ENCODE data around the gene TNIP2.

The TNIP2 gene

GRCh38 chr4:2755821-2756690 lies at the start of gene TNIP2:
Gene TNIP2 (minus strand): TSS chr4:2756336. CDS start chr4:2756289, 47 bp downstream.
- DNase-seq, result peak; percentile 12

GRCh38 chr4:2804973-2805501 lies 48.9 kb upstream of the TNIP2 start:
- DNase-seq, result no peak

- DNase-seq, result no peak
Measured at GRCh38 chr4:2804449-2804972, 48.4 kb upstream of the TNIP2 start.

- no peak for DNase-seq
Measured at GRCh38 chr4:2803624-2804448, 47.7 kb upstream of the TNIP2 start.

GRCh38 chr4:2802618-2803531 lies 46.7 kb upstream of the TNIP2 start:
- DNase-seq, result no peak

- DNase-seq, result no peak
Measured at GRCh38 chr4:2800691-2801596, 44.8 kb upstream of the TNIP2 start.

- DNase-seq, result no peak
Measured at GRCh38 chr4:2799971-2800690, 44.0 kb upstream of the TNIP2 start.

GRCh38 chr4:2799224-2799911 lies 43.2 kb upstream of the TNIP2 start:
- no peak for DNase-seq

GRCh38 chr4:2798399-2799223 lies 42.5 kb upstream of the TNIP2 start:
- no peak for DNase-seq

- DNase-seq, result no peak
Measured at GRCh38 chr4:2797545-2798305, 41.6 kb upstream of the TNIP2 start.

GRCh38 chr4:2796849-2797544 lies 40.9 kb upstream of the TNIP2 start:
- DNase-seq, result no peak

GRCh38 chr4:2795893-2796848 lies 40.0 kb upstream of the TNIP2 start:
- DNase-seq, result no peak

- no peak for DNase-seq
Measured at GRCh38 chr4:2795300-2795892, 39.3 kb upstream of the TNIP2 start.

GRCh38 chr4:2794486-2795299 lies 38.6 kb upstream of the TNIP2 start:
- DNase-seq, result no peak

Data from NCI-H2029 treated with DMSO at 0.1 percent for 48 hours (cell line).